IPS-NIHi7 (cell line): Measurements from ENCODE around the gene DPP6.

Source experiments
- DNase-seq: peaks from one replicate; pipeline ENCODE4 v3.0.0; 2012; ENCODE audit warnings: mixed read lengths; ENCODE audit errors: extremely low spot score

The DPP6 gene

GRCh38 chr7:154336295-154336694, 284.1 kb downstream of the DPP6 start:
- DNase-seq: no peak

GRCh38 chr7:154338701-154339506, 286.7 kb downstream of the DPP6 start:
- DNase-seq: no peak

GRCh38 chr7:154342971-154343633, 290.9 kb downstream of the DPP6 start:
- DNase-seq: no peak

GRCh38 chr7:154343778-154344412, 291.7 kb downstream of the DPP6 start:
- no peak for DNase-seq

GRCh38 chr7:154345093-154345492, 292.9 kb downstream of the DPP6 start:
- no peak for DNase-seq

GRCh38 chr7:154347700-154348266, 295.6 kb downstream of the DPP6 start:
- DNase-seq: no peak

- no peak for DNase-seq
These were observed 298.7 kb downstream of the DPP6 start for GRCh38 chr7:154350892-154351291.

- no peak for DNase-seq
These were observed 301.2 kb downstream of the DPP6 start for GRCh38 chr7:154353355-154353767.

GRCh38 chr7:154364170-154364569, 312.0 kb downstream of the DPP6 start:
- no peak for DNase-seq

- DNase-seq: no peak
These were observed 319.2 kb downstream of the DPP6 start for GRCh38 chr7:154371424-154371823.

- DNase-seq: no peak
These were observed 319.9 kb downstream of the DPP6 start for GRCh38 chr7:154372011-154372601.

GRCh38 chr7:154373956-154374355, 321.8 kb downstream of the DPP6 start:
- DNase-seq: no peak

- no peak for DNase-seq
These were observed 323.8 kb downstream of the DPP6 start for GRCh38 chr7:154375956-154376355.

GRCh38 chr7:154380771-154381170, 328.6 kb downstream of the DPP6 start:
- no peak for DNase-seq

GRCh38 chr7:154383045-154383444, 330.8 kb downstream of the DPP6 start:
- DNase-seq: no peak

- DNase-seq: no peak
These were observed 333.0 kb downstream of the DPP6 start for GRCh38 chr7:154385214-154385613.

- no peak for DNase-seq
These were observed 335.1 kb downstream of the DPP6 start for GRCh38 chr7:154387252-154387651.

GRCh38 chr7:154388412-154388811, 336.2 kb downstream of the DPP6 start:
- DNase-seq: no peak

- no peak for DNase-seq
These were observed 336.8 kb downstream of the DPP6 start for GRCh38 chr7:154388999-154389398.

- no peak for DNase-seq
These were observed 338.8 kb downstream of the DPP6 start for GRCh38 chr7:154390961-154391360.

GRCh38 chr7:154394804-154395203, 342.6 kb downstream of the DPP6 start:
- no peak for DNase-seq

GRCh38 chr7:154406312-154406711, 354.1 kb downstream of the DPP6 start:
- no peak for DNase-seq
